Prostate gland (tissue), 2 donors: ENCODE data around the gene SHISAL1. TPM values are rescaled to one million over a fixed set of nuclear protein-coding genes. Genes with fewer than 3 reads are reported as not detected.

ENCODE experiments used
- DNase-seq: peaks from one replicate; pipeline ENCODE4 v3.0.0-alpha.2; 2019; ENCODE audit warnings: low spot score
- H3K27ac ChIP-seq, 2 donors: fragments of 200-600 bp; sonication (generic); 2 replicates each; pipeline ENCODE4 v1.5.1; 2017 to 2019
- H3K27me3 ChIP-seq: fragments of 200-600 bp; sonication (generic); replicated peaks from 2 replicates; pipeline ENCODE4 v1.5.1; 2019; ENCODE audit not compliant: insufficient read depth
- H3K36me3 ChIP-seq, 2 donors: fragments of 200-600 bp; sonication (generic); 1 replicate in 1 of 2; 2 replicates in 1 of 2; pipeline versions ENCODE4 v1.5.1 to v1.8.1; 2017 to 2019
- H3K4me1 ChIP-seq: fragments of 200-600 bp; sonication (generic); replicated peaks from 2 replicates; pipeline ENCODE4 v1.5.1; 2019
- H3K4me3 ChIP-seq, 2 donors: fragments of 200-600 bp; sonication (generic); 2 replicates each; pipeline ENCODE4 v1.5.1; 2017 to 2019
- H3K9me3 ChIP-seq: fragments of 200-600 bp; sonication (generic); 2 replicates; pipeline ENCODE4 v1.5.1; 2017
- CTCF ChIP-seq, 4 experiments: fragments of 200-600 bp in 2 of 4; fragments of 450-650 bp in 2 of 4; sonication (generic) in 2 of 4; IDR thresholded peaks; 1 replicate in 3 of 4; 2 replicates in 1 of 4; pipeline ENCODE4 v1.5.1; 2016 to 2019; ENCODE audit warnings: antibody characterized with exemption in 4 of 4, mild to moderate bottlenecking in 2 of 4, moderate library complexity in 2 of 4
- POLR2A ChIP-seq: fragments of 450-650 bp; IDR thresholded peaks from one replicate; pipeline ENCODE4 v1.6.1; 2016; ENCODE audit warnings: antibody characterized with exemption, mild to moderate bottlenecking
- POLR2AphosphoS5 ChIP-seq: sonication (generic); formaldehyde crosslinking; IDR thresholded peaks from one replicate; pipeline ENCODE4 v1.6.1; 2017; ENCODE audit warnings: antibody characterized with exemption
- WGBS: methylation state at CpG from one replicate; pipeline ENCODE4 v1.1.5; 2018; 5-methylcytosine and 5-hydroxymethylcytosine counted together
- intact Hi-C: fragments of 100-400 bp; cut with DNase I; formaldehyde crosslinking; loops from one replicate; pipeline ENCODE4 v1.14.2; 2022
- total RNA-seq, 2 donors: library from RNA; depleted of rRNA; stranded (reverse); fragments of >200 nt; gene quantifications; one replicate each; pipeline ENCODE4 v1.1.0, GENCODE V29; 2016

Gene SHISAL1
- total RNA-seq, 2 donors from 2014 or later = 1.8 to 7.8 TPM

GRCh38 chr22:44354288-44354687, 41.5 kb upstream of the SHISAL1 start:
- Histone ChIP-seq H3K4me3 (no peak overlapping the region), H3K27ac (no peak overlapping the region), H3K27me3 (peaks cover 3% of the 10 kb centered on the region), H3K9me3 (no peaks in the 10 kb centered on the region), H3K36me3 (no peaks in the 10 kb centered on the region), H3K4me1 (no peaks in the 10 kb centered on the region)
- intact Hi-C loops = loop anchor here (10.0 kb wide), 1 partner anchor 269 kb away; no protein-coding TSS in a partner anchor
- WGBS = 92% methylated on average over 7 of the region's 7 CpGs
- no peak for DNase-seq
- TF ChIP-seq POLR2A = no peak
- TF ChIP-seq POLR2AphosphoS5 = no peak
- no peak for TF ChIP-seq CTCF (IDR thresholded peaks at IDR 0.05)

- no peaks in the 10 kb centered on the region for H3K4me1 ChIP-seq
- no peak overlapping the region for H3K4me3 ChIP-seq
- intact Hi-C loops = loop anchor here (10.0 kb wide), 1 partner anchor 268 kb away; no protein-coding TSS in a partner anchor
- 95% methylated on average over 13 of the region's 13 CpGs for WGBS
- no peak for TF ChIP-seq POLR2A
- no peak for TF ChIP-seq POLR2AphosphoS5
- TF ChIP-seq CTCF (IDR thresholded peaks at IDR 0.05) = no peak
- H3K27ac ChIP-seq = no peak overlapping the region
- H3K27me3 ChIP-seq = peaks cover 3% of the 10 kb centered on the region
- DNase-seq = no peak
- H3K9me3 ChIP-seq = no peaks in the 10 kb centered on the region
- H3K36me3 ChIP-seq = no peaks in the 10 kb centered on the region
These were observed 40.3 kb upstream of the SHISAL1 start for GRCh38 chr22:44353041-44353440.

- WGBS = 79% methylated on average over 10 of the region's 10 CpGs
- TF ChIP-seq POLR2AphosphoS5 (no peak), CTCF (IDR thresholded peaks at IDR 0.05) (no peak), POLR2A (no peak)
These were observed 39.8 kb upstream of the SHISAL1 start for GRCh38 chr22:44352378-44353035.

GRCh38 chr22:44351685-44352377, 39.1 kb upstream of the SHISAL1 start:
- H3K27me3 ChIP-seq = peaks cover 3% of the 10 kb centered on the region
- no peak overlapping the region for H3K27ac ChIP-seq
- no peak overlapping the region for H3K4me3 ChIP-seq
- peak; percentile 14 for DNase-seq
- WGBS = 20% methylated on average over 11 of the region's 11 CpGs
- H3K4me1 ChIP-seq = no peaks in the 10 kb centered on the region
- intact Hi-C loops = loop anchor here (10.0 kb wide), 1 partner anchor 267 kb away; no protein-coding TSS in a partner anchor
- no peaks in the 10 kb centered on the region for H3K9me3 ChIP-seq
- H3K36me3 ChIP-seq = no peaks in the 10 kb centered on the region
- no peak for TF ChIP-seq CTCF (IDR thresholded peaks at IDR 0.05)
- TF ChIP-seq POLR2AphosphoS5 = peak; percentile 8
- TF ChIP-seq POLR2A = no peak

More at GRCh38 chr22:44352378-44353035, 39.8 kb upstream of the SHISAL1 start:
- intact Hi-C loops = loop anchor here (10.0 kb wide), 1 partner anchor 268 kb away; no protein-coding TSS in a partner anchor
- no peak for DNase-seq
- Histone ChIP-seq H3K36me3 (no peaks in the 10 kb centered on the region), H3K27ac (no peak overlapping the region), H3K4me3 (no peak overlapping the region), H3K27me3 (peaks cover 3% of the 10 kb centered on the region), H3K4me1 (no peaks in the 10 kb centered on the region), H3K9me3 (no peaks in the 10 kb centered on the region)
